ENCODE results near the gene RFTN2.
"Not testable (repeated sequence)": the region's sequence is repeated elsewhere in the genome, so short reads cannot be mapped to it uniquely, and the experiment has no call there.

RFTN2 gene

GRCh38 chr2:197641666-197642065 is 33.7 kb downstream of the RFTN2 start:
- H3K4me1 ChIP-seq (ENCODE audit: insufficient read depth, insufficient read length), result no peaks in the 10 kb centered on the region
- TF ChIP-seq YY1 (IDR thresholded peaks at IDR 0.05; ENCODE audit: insufficient read depth, insufficient read length) (no peak), ZNF274 (IDR thresholded peaks at IDR 0.05; ENCODE audit: low read depth, low read length) (no peak), SUZ12 (IDR thresholded peaks at IDR 0.05; ENCODE audit: extremely low read depth, insufficient read depth, insufficient read length) (no peak)
- no peak overlapping the region for H3K4me3 ChIP-seq (ENCODE audit: insufficient read length, low read depth)
- H3K9ac ChIP-seq (ENCODE audit: insufficient read length, low read depth), result no peak overlapping the region
- DNase-seq (ENCODE audit: low read depth, low spot score), result no peak
- no peaks in the 10 kb centered on the region for H3K36me3 ChIP-seq (ENCODE audit: insufficient read depth, insufficient read length, low read length)
- no peaks in the 10 kb centered on the region for H3K27me3 ChIP-seq (ENCODE audit: insufficient read depth, insufficient read length)
- H3K9me3 ChIP-seq (ENCODE audit: insufficient read depth, low read length), result 0 out of 2 replicates have a peak, but pooled peaks cover 4% of the 10 kb centered on the region

GRCh38 chr2:197640571-197641122 is 34.7 kb downstream of the RFTN2 start:
- H3K9me3 ChIP-seq (ENCODE audit: insufficient read depth, low read length); H3K36me3 ChIP-seq (ENCODE audit: insufficient read depth, insufficient read length, low read length); H3K27me3 ChIP-seq (ENCODE audit: insufficient read depth, insufficient read length); H3K9ac ChIP-seq (ENCODE audit: insufficient read length, low read depth); H3K4me1 ChIP-seq (ENCODE audit: insufficient read depth, insufficient read length); DNase-seq (ENCODE audit: low read depth, low spot score): not testable (repeated sequence)
- peak overlapping the region; percentile 0 for H3K4me3 ChIP-seq (ENCODE audit: insufficient read length, low read depth)

DNA sequence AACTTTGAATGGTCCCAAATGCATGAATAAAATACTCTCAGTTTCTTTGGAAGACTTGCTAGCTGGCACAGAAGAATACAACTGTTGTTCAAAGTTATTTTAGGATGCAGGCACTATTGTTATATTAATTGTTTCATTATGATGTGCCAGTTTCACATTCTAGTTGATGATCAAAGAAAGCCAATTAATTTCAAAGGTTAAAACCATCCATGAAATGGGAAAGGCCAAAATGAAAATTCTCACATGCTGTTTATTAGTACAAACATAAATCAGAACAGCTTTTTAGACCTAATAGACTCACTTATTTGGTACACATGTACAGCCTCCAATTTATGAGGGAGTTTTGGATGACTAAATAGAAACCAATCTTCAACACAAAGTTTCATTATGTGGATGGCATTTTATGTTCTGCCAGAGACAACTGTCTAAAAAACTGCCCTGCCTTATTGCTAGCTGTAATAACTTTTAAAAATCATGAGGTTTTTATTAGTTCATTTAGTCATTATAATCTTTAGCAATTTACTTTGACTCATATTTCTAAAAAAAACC is 42.2 kb downstream of the RFTN2 start:
- no peak overlapping the region for H3K9ac ChIP-seq (ENCODE audit: insufficient read length, low read depth)
- H3K4me1 ChIP-seq (ENCODE audit: insufficient read depth, insufficient read length), result no peaks in the 10 kb centered on the region
- no peaks in the 10 kb centered on the region for H3K27me3 ChIP-seq (ENCODE audit: insufficient read depth, insufficient read length)
- H3K9me3 ChIP-seq (ENCODE audit: insufficient read depth, low read length), result peaks cover 12% of the 10 kb centered on the region
- no peak for DNase-seq (ENCODE audit: low read depth, low spot score)
- no peak for TF ChIP-seq ZNF274 (IDR thresholded peaks at IDR 0.05; ENCODE audit: low read depth, low read length)
- no peak for TF ChIP-seq YY1 (IDR thresholded peaks at IDR 0.05; ENCODE audit: insufficient read depth, insufficient read length)
- TF ChIP-seq SUZ12 (IDR thresholded peaks at IDR 0.05; ENCODE audit: extremely low read depth, insufficient read depth, insufficient read length), result no peak
- H3K4me3 ChIP-seq (ENCODE audit: insufficient read length, low read depth), result no peak overlapping the region
- H3K36me3 ChIP-seq (ENCODE audit: insufficient read depth, insufficient read length, low read length), result no peaks in the 10 kb centered on the region

- DNase-seq (ENCODE audit: low read depth, low spot score), result no peak
- Histone ChIP-seq H3K36me3 (ENCODE audit: insufficient read depth, insufficient read length, low read length) (no peaks in the 10 kb centered on the region), H3K4me3 (ENCODE audit: insufficient read length, low read depth) (no peak overlapping the region), H3K9ac (ENCODE audit: insufficient read length, low read depth) (no peak overlapping the region), H3K27me3 (ENCODE audit: insufficient read depth, insufficient read length) (no peaks in the 10 kb centered on the region), H3K9me3 (ENCODE audit: insufficient read depth, low read length) (peaks cover 8% of the 10 kb centered on the region; the same call in 1 of the 2 replicates), H3K4me1 (ENCODE audit: insufficient read depth, insufficient read length) (no peaks in the 10 kb centered on the region)
- no peak for TF ChIP-seq ZNF274 (IDR thresholded peaks at IDR 0.05; ENCODE audit: low read depth, low read length)
- TF ChIP-seq YY1 (IDR thresholded peaks at IDR 0.05; ENCODE audit: insufficient read depth, insufficient read length), result no peak
- no peak for TF ChIP-seq SUZ12 (IDR thresholded peaks at IDR 0.05; ENCODE audit: extremely low read depth, insufficient read depth, insufficient read length)
Measured at GRCh38 chr2:197628043-197628500, 47.3 kb downstream of the RFTN2 start.

DNA sequence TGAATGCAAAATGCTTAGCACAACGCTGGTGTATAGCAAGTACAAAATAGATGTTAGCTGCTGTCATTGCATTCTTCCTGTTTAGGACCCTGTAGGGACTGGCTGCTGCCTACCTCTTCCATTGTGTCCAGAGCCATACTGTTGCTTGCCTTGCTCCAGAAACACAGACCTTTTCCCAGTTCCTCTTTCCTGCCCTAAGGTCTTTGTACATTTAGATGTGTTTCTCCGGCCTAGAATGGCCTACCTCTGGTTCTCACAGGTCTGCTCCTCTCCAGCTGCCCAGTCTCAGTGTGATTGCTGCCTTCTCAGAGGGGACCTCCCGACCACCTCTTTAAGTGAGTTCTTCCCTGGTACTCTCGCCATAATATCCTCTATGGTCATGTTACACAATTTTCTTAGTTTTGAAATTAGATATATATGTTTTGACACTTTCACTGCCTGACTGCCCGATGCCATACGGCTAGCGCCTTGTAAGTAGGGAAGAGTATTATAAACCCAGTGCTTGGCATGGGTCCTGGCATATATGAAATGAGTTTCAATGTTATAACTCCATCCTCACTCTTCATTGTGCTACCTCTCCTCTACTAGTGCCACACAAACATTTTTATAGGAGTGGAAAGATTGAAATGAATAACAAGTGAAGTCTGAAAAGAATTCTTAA is 48.3 kb downstream of the RFTN2 start:
- Histone ChIP-seq H3K4me3 (ENCODE audit: insufficient read length, low read depth) (peak overlapping the region; percentile 2), H3K9ac (ENCODE audit: insufficient read length, low read depth) (peak overlapping the region; percentile 18), H3K36me3 (ENCODE audit: insufficient read depth, insufficient read length, low read length) (no peaks in the 10 kb centered on the region), H3K4me1 (ENCODE audit: insufficient read depth, insufficient read length) (no peaks in the 10 kb centered on the region), H3K9me3 (ENCODE audit: insufficient read depth, low read length) (peaks cover 2% of the 10 kb centered on the region; the same call in 1 of the 2 replicates), H3K27me3 (ENCODE audit: insufficient read depth, insufficient read length) (no peaks in the 10 kb centered on the region)
- TF ChIP-seq YY1 (IDR thresholded peaks at IDR 0.05; ENCODE audit: insufficient read depth, insufficient read length) (no peak), ZNF274 (IDR thresholded peaks at IDR 0.05; ENCODE audit: low read depth, low read length) (no peak), SUZ12 (IDR thresholded peaks at IDR 0.05; ENCODE audit: extremely low read depth, insufficient read depth, insufficient read length) (no peak)
- DNase-seq (ENCODE audit: low read depth, low spot score), result no peak

- Histone ChIP-seq H3K9ac (ENCODE audit: insufficient read length, low read depth) (no peak overlapping the region), H3K36me3 (ENCODE audit: insufficient read depth, insufficient read length, low read length) (no peaks in the 10 kb centered on the region), H3K27me3 (ENCODE audit: insufficient read depth, insufficient read length) (no peaks in the 10 kb centered on the region), H3K9me3 (ENCODE audit: insufficient read depth, low read length) (peaks cover 15% of the 10 kb centered on the region; the same call in 1 of the 2 replicates), H3K4me3 (ENCODE audit: insufficient read length, low read depth) (no peak overlapping the region), H3K4me1 (ENCODE audit: insufficient read depth, insufficient read length) (no peaks in the 10 kb centered on the region)
- TF ChIP-seq ZNF274 (IDR thresholded peaks at IDR 0.05; ENCODE audit: low read depth, low read length), result no peak
- no peak for TF ChIP-seq SUZ12 (IDR thresholded peaks at IDR 0.05; ENCODE audit: extremely low read depth, insufficient read depth, insufficient read length)
- no peak for TF ChIP-seq YY1 (IDR thresholded peaks at IDR 0.05; ENCODE audit: insufficient read depth, insufficient read length)
- DNase-seq (ENCODE audit: low read depth, low spot score), result no peak
Measured at GRCh38 chr2:197620133-197620532, 55.3 kb downstream of the RFTN2 start.

GRCh38 chr2:197615016-197615652 is 60.3 kb downstream of the RFTN2 start:
- H3K9me3 ChIP-seq (ENCODE audit: insufficient read depth, low read length), result peaks cover 15% of the 10 kb centered on the region; the same call in 1 of the 2 replicates
- H3K36me3 ChIP-seq (ENCODE audit: insufficient read depth, insufficient read length, low read length), result no peaks in the 10 kb centered on the region
- H3K27me3 ChIP-seq (ENCODE audit: insufficient read depth, insufficient read length), result no peaks in the 10 kb centered on the region
- no peak for DNase-seq (ENCODE audit: low read depth, low spot score)
- no peaks in the 10 kb centered on the region for H3K4me1 ChIP-seq (ENCODE audit: insufficient read depth, insufficient read length)
- no peak overlapping the region for H3K4me3 ChIP-seq (ENCODE audit: insufficient read length, low read depth)
- TF ChIP-seq SUZ12 (IDR thresholded peaks at IDR 0.05; ENCODE audit: extremely low read depth, insufficient read depth, insufficient read length), result no peak
- no peak for TF ChIP-seq YY1 (IDR thresholded peaks at IDR 0.05; ENCODE audit: insufficient read depth, insufficient read length)
- no peak for TF ChIP-seq ZNF274 (IDR thresholded peaks at IDR 0.05; ENCODE audit: low read depth, low read length)
- H3K9ac ChIP-seq (ENCODE audit: insufficient read length, low read depth), result no peak overlapping the region
